AG20443 (cell line): ENCODE data around the gene KRTAP10-11.
"Not testable (repeated sequence)": the region's sequence is repeated elsewhere in the genome, so short reads cannot be mapped to it uniquely, and the experiment has no call there.

Experiments
- DNase-seq: peaks from one replicate; pipeline ENCODE4 v3.0.0; 2012; ENCODE audit warnings: low spot score, mixed read lengths

KRTAP10-11 gene

GRCh38 chr21:44639331-44639655, 6.9 kb upstream of the KRTAP10-11 start:
- no peak for DNase-seq

- no peak for DNase-seq
These were observed 5.5 kb upstream of the KRTAP10-11 start for GRCh38 chr21:44640761-44641160.

- no peak for DNase-seq
These were observed 2.4 kb upstream of the KRTAP10-11 start for GRCh38 chr21:44643741-44644310.

GRCh38 chr21:44644878-44645277, 1.3 kb upstream of the KRTAP10-11 start:
- DNase-seq: no peak

GRCh38 chr21:44647222-44647552, 973 bp downstream of the KRTAP10-11 start:
- no peak for DNase-seq

GRCh38 chr21:44648557-44649311, 2.5 kb downstream of the KRTAP10-11 start:
- no peak for DNase-seq

GRCh38 chr21:44649521-44650100, 3.4 kb downstream of the KRTAP10-11 start:
- DNase-seq: no peak

- DNase-seq: no peak
These were observed 4.2 kb downstream of the KRTAP10-11 start for GRCh38 chr21:44650265-44650972.

GRCh38 chr21:44650973-44651675, 4.9 kb downstream of the KRTAP10-11 start:
- DNase-seq: no peak

GRCh38 chr21:44653123-44653522, 6.9 kb downstream of the KRTAP10-11 start:
- DNase-seq: no peak

GRCh38 chr21:44653656-44654575, 7.7 kb downstream of the KRTAP10-11 start:
- no peak for DNase-seq

GRCh38 chr21:44654576-44655175, 8.5 kb downstream of the KRTAP10-11 start, which contains the start of gene KRTAP12-4:
Gene KRTAP12-4 (minus strand): TSS chr21:44654659. CDS start chr21:44654614, 45 bp downstream.
- DNase-seq: no peak

- no peak for DNase-seq
These were observed 10.7 kb downstream of the KRTAP10-11 start for GRCh38 chr21:44656868-44657267.

- no peak for DNase-seq
These were observed 11.7 kb downstream of the KRTAP10-11 start, which contains the start of gene KRTAP12-3 for GRCh38 chr21:44657635-44658540. Gene KRTAP12-3 (plus strand): TSS chr21:44657932. CDS start chr21:44657980, 48 bp downstream.

GRCh38 chr21:44658541-44658910, 12.3 kb downstream of the KRTAP10-11 start:
- no peak for DNase-seq

GRCh38 chr21:44658913-44659595, 12.8 kb downstream of the KRTAP10-11 start:
- DNase-seq: no peak

- not testable (repeated sequence) for DNase-seq
These were observed 15.4 kb downstream of the KRTAP10-11 start for GRCh38 chr21:44661567-44661966.

GRCh38 chr21:44664691-44665090, 18.5 kb downstream of the KRTAP10-11 start:
- DNase-seq: no peak
